HepG2 (cell line): Measurements from ENCODE around the gene C16orf90. TPM values are rescaled to one million over a fixed set of nuclear protein-coding genes. Genes with fewer than 3 reads are reported as not detected.

Experiments used
- ATAC-seq: fragments of 200-7000 bp; cut with Tn5 transposase; 3 replicates; pipeline ENCODE4 v1.9.1; 2020; ENCODE audit warnings: mild to moderate bottlenecking, moderate library complexity
- BruUV-seq: library from RNA; stranded (reverse); fragments of 400-500 nt; replicated peaks from 2 replicates; lab custom pipeline; 2021; lab: Mats Ljungman, UMichigan
- CTCF ChIA-PET: fragments of 300-600 bp; formaldehyde crosslinking; extraction: SDS; loops from one replicate; lab custom pipeline; 2021; ENCODE audit warnings: low total read pairs, inconsistent platforms, low intra/inter-chr PET ratio; lab: Yijun Ruan, JAX
- POLR2A ChIA-PET: fragments of 350-600 bp; sonication (Branson Sonifier 250); formaldehyde crosslinking; loops from one replicate; lab custom pipeline; 2020; ENCODE audit warnings: antibody characterized with exemption, inconsistent platforms; lab: Yijun Ruan, JAX
- DNase-seq: peaks from one replicate; pipeline ENCODE4 v3.0.0-alpha.2; 2015; ENCODE audit warnings: low spot score
- FAIRE-seq: peaks from 3 replicates; lab custom pipeline; 2011; peaks lifted over from hg19 to GRCh38; lab: Jason Lieb, UNC
- H2AFZ ChIP-seq: one replicate; pipeline ENCODE4 v1.6.1; 2011; ENCODE audit warnings: low read length, inconsistent platforms
- H3K27ac ChIP-seq: fragments of 300-600 bp; 3 replicates; pipeline ENCODE4 v1.8.0; 2011; ENCODE audit warnings: mixed run types, mild to moderate bottlenecking, mixed read lengths, low read length, inconsistent platforms; ENCODE audit not compliant: insufficient read depth; ENCODE audit errors: extremely low read length
- H3K27me3 ChIP-seq, 2 experiments: fragments of 200-600 bp in 1 of 2; 2 replicates in 1 of 2; 3 replicates in 1 of 2; pipeline versions ENCODE4 v1.6.0 to v1.8.0; 2011; ENCODE audit warnings: low read length in 2 of 2, mild to moderate bottlenecking in 2 of 2, moderate library complexity in 2 of 2, inconsistent platforms in 1 of 2; ENCODE audit not compliant: insufficient read depth in 2 of 2, control insufficient read depth in 1 of 2
- H3K36me3 ChIP-seq, 2 experiments: fragments of 200-600 bp in 1 of 2; replicated peaks in 1 of 2; 2 replicates in 1 of 2; 3 replicates in 1 of 2; pipeline versions ENCODE4 v1.5.1 to v1.8.0; 2011; ENCODE audit warnings: low read length in 2 of 2, inconsistent platforms in 1 of 2; ENCODE audit not compliant: insufficient read depth in 2 of 2, control insufficient read depth in 1 of 2
- H3K4me1 ChIP-seq: 2 replicates; pipeline ENCODE4 v1.5.1; 2012; ENCODE audit warnings: low read length, inconsistent platforms; ENCODE audit not compliant: insufficient read depth
- H3K4me2 ChIP-seq: 2 replicates; pipeline ENCODE4 v1.6.0; 2011; ENCODE audit warnings: low read depth, low read length, inconsistent platforms
- H3K4me3 ChIP-seq, 3 experiments: fragments of 200-600 bp in 1 of 3; sonication (generic), shearing (Covaris generic) in 1 of 3; replicated peaks in 1 of 3; 2 replicates each; pipeline ENCODE4 v1.5.1; 2011 to 2016; ENCODE audit warnings: low read length in 3 of 3, inconsistent platforms in 2 of 3, low read depth in 2 of 3, mild to moderate bottlenecking in 2 of 3, control low read depth in 1 of 3, mixed read lengths in 1 of 3; ENCODE audit not compliant: insufficient read depth in 1 of 3
- H3K79me2 ChIP-seq: one replicate; pipeline ENCODE4 v1.6.1; 2011; ENCODE audit warnings: low read length, inconsistent platforms; ENCODE audit not compliant: insufficient read depth
- H3K9ac ChIP-seq: 2 replicates; pipeline ENCODE4 v1.6.0; 2011; ENCODE audit warnings: mild to moderate bottlenecking, low read depth, low read length, inconsistent platforms; ENCODE audit not compliant: insufficient read depth
- H3K9me3 ChIP-seq: 2 replicates; pipeline ENCODE4 v1.5.1; 2012; ENCODE audit warnings: mild to moderate bottlenecking, low read length
- H4K20me1 ChIP-seq: 2 replicates; pipeline ENCODE4 v1.6.0; 2011; ENCODE audit warnings: inconsistent platforms, mild to moderate bottlenecking, low read length, moderate library complexity; ENCODE audit not compliant: insufficient read depth
- FOSL1 ChIP-seq: sonication (generic); formaldehyde crosslinking; IDR thresholded peaks from 2 replicates; pipeline ENCODE4 v1.9.0; 2021; ENCODE audit warnings: missing genetic modification reagents, borderline replicate concordance
- HMG20A ChIP-seq: IDR thresholded peaks from 2 replicates; pipeline ENCODE4 v1.6.1; 2016; ENCODE audit warnings: borderline replicate concordance
- HMG20B ChIP-seq: conservative IDR thresholded peaks from 2 replicates; pipeline ENCODE4 v1.6.1; 2016; ENCODE audit warnings: missing genetic modification reagents, missing compliant biosample characterization
- HNF1B ChIP-seq: sonication (generic); formaldehyde crosslinking; IDR thresholded peaks from 2 replicates; pipeline ENCODE4 v1.5.1; 2020; ENCODE audit warnings: mild to moderate bottlenecking, moderate library complexity, missing genetic modification reagents
- HNF4A ChIP-seq: sonication (generic); formaldehyde crosslinking; IDR thresholded peaks from 2 replicates; pipeline ENCODE4 v1.4.0; 2020; ENCODE audit warnings: missing genetic modification reagents
- JUNB ChIP-seq: sonication (generic); formaldehyde crosslinking; IDR thresholded peaks from 2 replicates; pipeline ENCODE4 v1.8.0; 2022; ENCODE audit warnings: missing genetic modification reagents, mild to moderate bottlenecking, borderline replicate concordance
- KMT2B ChIP-seq: IDR thresholded peaks from 2 replicates; pipeline ENCODE4 v1.6.1; 2016; ENCODE audit warnings: missing genetic modification reagents, missing compliant biosample characterization
- MED13 ChIP-seq: sonication (generic); formaldehyde crosslinking; IDR thresholded peaks from 2 replicates; pipeline ENCODE4 v1.5.0; 2020; ENCODE audit warnings: missing genetic modification reagents
- MYC ChIP-seq: sonication (generic); formaldehyde crosslinking; IDR thresholded peaks from 2 replicates; pipeline ENCODE4 v1.9.0; 2021; ENCODE audit warnings: missing genetic modification reagents, borderline replicate concordance
- RXRA ChIP-seq: sonication (generic); formaldehyde crosslinking; IDR thresholded peaks from 2 replicates; pipeline ENCODE4 v1.5.1; 2020; ENCODE audit warnings: missing genetic modification reagents
- RXRB ChIP-seq: IDR thresholded peaks from 2 replicates; pipeline ENCODE4 v1.6.1; 2016; ENCODE audit warnings: borderline replicate concordance, missing genetic modification reagents, missing compliant biosample characterization
- SNAPC5 ChIP-seq: sonication (generic); formaldehyde crosslinking; IDR thresholded peaks from 2 replicates; pipeline ENCODE4 v1.8.1; 2023; ENCODE audit warnings: mild to moderate bottlenecking, missing genetic modification reagents, borderline replicate concordance
- TBL1XR1 ChIP-seq: fragments of 150-350 bp; IDR thresholded peaks from 2 replicates; pipeline ENCODE4 v1.6.1; 2014; ENCODE audit warnings: borderline replicate concordance, low read length; ENCODE audit not compliant: partially characterized antibody
- ZNF101 ChIP-seq: sonication (generic); formaldehyde crosslinking; IDR thresholded peaks from 2 replicates; pipeline ENCODE4 v1.4.0; 2020; ENCODE audit warnings: mild to moderate bottlenecking, low read depth, missing genetic modification reagents, borderline replicate concordance
- ZNF432 ChIP-seq: sonication (generic); formaldehyde crosslinking; IDR thresholded peaks from 2 replicates; pipeline ENCODE4 v1.5.0; 2020; ENCODE audit warnings: missing genetic modification reagents, mild to moderate bottlenecking, borderline replicate concordance
- ZNF678 ChIP-seq: sonication (generic); formaldehyde crosslinking; IDR thresholded peaks from 2 replicates; pipeline ENCODE4 v1.4.0; 2020; ENCODE audit warnings: mild to moderate bottlenecking, missing genetic modification reagents
- ZNF703 ChIP-seq: sonication (generic); formaldehyde crosslinking; IDR thresholded peaks from 2 replicates; pipeline ENCODE4 v1.5.1; 2020; ENCODE audit warnings: missing genetic modification reagents, mild to moderate bottlenecking, moderate library complexity, borderline replicate concordance
- ZNF800 ChIP-seq: sonication (generic); formaldehyde crosslinking; IDR thresholded peaks from 2 replicates; pipeline ENCODE4 v1.4.0; 2020; ENCODE audit warnings: missing genetic modification reagents
- ZNF850 ChIP-seq: sonication (generic); formaldehyde crosslinking; conservative IDR thresholded peaks from 2 replicates; pipeline ENCODE4 v1.9.0; 2021; ENCODE audit warnings: mild to moderate bottlenecking, missing genetic modification reagents
- ZSCAN29 ChIP-seq: sonication (generic); formaldehyde crosslinking; conservative IDR thresholded peaks from 2 replicates; pipeline ENCODE4 v1.4.0; 2020; ENCODE audit warnings: mild to moderate bottlenecking, missing genetic modification reagents
- WGBS: methylation state at CpG from one replicate; pipeline ENCODE4 v1.1.6; 2017; ENCODE audit warnings: low lambda C conversion rate; 5-methylcytosine and 5-hydroxymethylcytosine counted together
- in situ Hi-C: cut with HindIII; loops from 2 replicates; pipeline ENCODE4 v1.10.0; 2017; ENCODE audit warnings: low pct_unique_long_range_greater_than_20kb; ENCODE audit not compliant: extremely low pct_ligation_motif_present
- intact Hi-C: fragments of 100-400 bp; cut with micrococcal nuclease; formaldehyde crosslinking; loops from one replicate; pipeline ENCODE4 v1.10.0; 2022; ENCODE audit not compliant: unreplicated experiment
- polyA plus RNA-seq, 8 experiments: library from polyadenylated mRNA; depleted of rRNA in 3 of 8; stranded (reverse) in 7 of 8; unstranded in 1 of 8; fragments of >200 nt; fragmentation: Illumina TruSeq in 4 of 8; extraction: Trizol in 4 of 8; gene quantifications; 2 replicates each; pipeline versions ENCODE4 v1.2.1 to v1.2.3, GENCODE V29; 2011 to 2016; ENCODE audit warnings: low read depth in 4 of 8, missing spikeins in 1 of 8, mixed read lengths in 1 of 8; ENCODE audit not compliant: insufficient read depth in 1 of 8
- total RNA-seq, 5 experiments: library from RNA; depleted of rRNA; stranded (reverse); fragments of >200 nt; fragmentation: Illumina TruSeq; extraction: Trizol; gene quantifications; 2 replicates each; pipeline ENCODE4 v1.2.3, GENCODE V29; 2016; ENCODE audit warnings: low read depth in 1 of 5
- TF ChIP-seq, protein P1 (sequence below): sonication (generic); formaldehyde crosslinking; IDR thresholded peaks from 2 replicates; pipeline ENCODE4 v1.4.0; 2020; ENCODE audit warnings: missing genetic modification reagents

The C16orf90 gene
- total and polyA plus RNA-seq, 2 of the 13 experiments (the other 11 are each of a cell fraction or from before 2014, with no cell fraction given), result not detected

- no peak overlapping the region for H3K4me3 ChIP-seq
- 70% methylated on average over 16 of the region's 18 CpGs for WGBS
- in situ Hi-C loops, result no loop called here
- H3K9ac ChIP-seq, result no peak overlapping the region
- H2AFZ ChIP-seq, result no peak overlapping the region
- no peak for FAIRE-seq
- peak; percentile 44 for ATAC-seq
- peaks cover 17% of the 10 kb centered on the region for H3K4me1 ChIP-seq
- intact Hi-C loops, result no loop called here
- ChIA-PET POLR2A (interaction anchor here (0.6 kb wide), 1 partner anchor 337 kb away, joined by 3 read pairs; no protein-coding TSS in a partner anchor), CTCF (no interaction called here)
- peaks cover 31% of the 10 kb centered on the region for H3K79me2 ChIP-seq
- H3K27me3 ChIP-seq, result no peaks in the 10 kb centered on the region
- no peak overlapping the region for H3K4me2 ChIP-seq
- H3K27ac ChIP-seq, result peak overlapping the region; percentile 12
- peak; percentile 64 for DNase-seq
- H3K36me3 ChIP-seq, result peaks cover 39 to 73% of the 10 kb centered on the region in 2 experiments
- BruUV-seq, result no TSS peak
- H4K20me1 ChIP-seq, result peaks cover 10% of the 10 kb centered on the region; the same call in 1 of the 2 replicates
- H3K9me3 ChIP-seq, result no peaks in the 10 kb centered on the region
- TF ChIP-seq HMG20A (CRISPR knock-in tag) (no peak), SNAPC5 (no peak), ZNF678 (CRISPR knock-in tag) (no peak), RXRA (CRISPR knock-in tag) (peak; percentile 75; the same call in 1 of the 2 replicates), FOSL1 (peak; percentile 55; the same call in 1 of the 2 replicates), HNF1B (CRISPR knock-in tag) (0 out of 2 replicates have a peak, but pooled peaks have one; percentile 44), TBL1XR1 (no peak), RXRB (peak; percentile 18; the same call in 1 of the 2 replicates), ZNF703 (CRISPR knock-in tag) (no peak), KMT2B (no peak), ZSCAN29 (CRISPR knock-in tag) (no peak), JUNB (CRISPR knock-in tag) (no peak), ZNF800 (no peak), MED13 (CRISPR knock-in tag) (no peak), HMG20B (no peak), MYC (CRISPR knock-in tag) (peak; percentile 54; the same call in 1 of the 2 replicates), ZNF850 (no peak), ZNF432 (CRISPR knock-in tag) (no peak), HNF4A (CRISPR knock-in tag) (peak; percentile 13; the same call in 1 of the 2 replicates), ZNF101 (CRISPR knock-in tag) (no peak)
- TF ChIP-seq, protein P1, sequence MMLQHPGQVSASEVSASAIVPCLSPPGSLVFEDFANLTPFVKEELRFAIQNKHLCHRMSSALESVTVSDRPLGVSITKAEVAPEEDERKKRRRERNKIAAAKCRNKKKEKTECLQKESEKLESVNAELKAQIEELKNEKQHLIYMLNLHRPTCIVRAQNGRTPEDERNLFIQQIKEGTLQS, result 0 out of 2 replicates have a peak, but pooled peaks have one; percentile 15
Measured at GRCh38 chr16:3480901-3481695, 14.2 kb downstream of the C16orf90 start.
